ENCODE measurements around the gene CACHD1.

DNA sequence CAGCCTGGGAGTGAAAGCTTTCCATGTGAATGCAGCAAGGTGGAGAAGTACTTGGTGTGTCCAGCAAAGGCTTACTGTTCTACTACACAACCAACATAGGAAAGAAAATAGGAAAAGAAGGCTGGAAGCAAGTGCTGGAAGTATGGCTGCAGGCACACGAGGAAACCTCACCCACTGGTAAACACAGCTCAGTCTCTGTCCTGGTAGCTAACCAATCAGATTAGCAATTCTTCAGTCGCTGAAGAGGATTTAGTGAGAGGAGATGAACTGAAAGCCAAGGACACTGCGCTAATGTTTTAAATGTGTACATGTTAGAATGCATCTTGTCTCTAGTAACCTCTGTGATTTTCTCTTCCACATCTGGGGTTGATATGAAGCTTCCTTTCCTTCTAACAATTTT is 36.2 kb upstream of the CACHD1 start:
- TF ChIP-seq EP300 (IDR thresholded peaks at IDR 0.05; ENCODE audit: borderline replicate concordance in 1 of 2, low read depth in 1 of 2, low read length in 1 of 2) (no peak), FOXM1 (IDR thresholded peaks at IDR 0.05; ENCODE audit: low read depth) (no peak), GABPA (IDR thresholded peaks at IDR 0.05; ENCODE audit: low read depth) (no peak), TAF1 (IDR thresholded peaks at IDR 0.05; ENCODE audit: borderline replicate concordance, low read depth, low read length) (no peak), MEF2A (IDR thresholded peaks at IDR 0.05; ENCODE audit: borderline replicate concordance, low read depth) (no peak), RCOR1 (IDR thresholded peaks at IDR 0.05; ENCODE audit: low read length) (no peak), TCF12 (IDR thresholded peaks at IDR 0.05) (no peak), SMC3 (IDR thresholded peaks at IDR 0.05; ENCODE audit: low read depth, low read length) (no peak), RAD21 (IDR thresholded peaks at IDR 0.05; ENCODE audit: low read length) (no peak), NFIC (IDR thresholded peaks at IDR 0.05; ENCODE audit: borderline replicate concordance) (no peak)
- TF ChIP-seq, protein P1, sequence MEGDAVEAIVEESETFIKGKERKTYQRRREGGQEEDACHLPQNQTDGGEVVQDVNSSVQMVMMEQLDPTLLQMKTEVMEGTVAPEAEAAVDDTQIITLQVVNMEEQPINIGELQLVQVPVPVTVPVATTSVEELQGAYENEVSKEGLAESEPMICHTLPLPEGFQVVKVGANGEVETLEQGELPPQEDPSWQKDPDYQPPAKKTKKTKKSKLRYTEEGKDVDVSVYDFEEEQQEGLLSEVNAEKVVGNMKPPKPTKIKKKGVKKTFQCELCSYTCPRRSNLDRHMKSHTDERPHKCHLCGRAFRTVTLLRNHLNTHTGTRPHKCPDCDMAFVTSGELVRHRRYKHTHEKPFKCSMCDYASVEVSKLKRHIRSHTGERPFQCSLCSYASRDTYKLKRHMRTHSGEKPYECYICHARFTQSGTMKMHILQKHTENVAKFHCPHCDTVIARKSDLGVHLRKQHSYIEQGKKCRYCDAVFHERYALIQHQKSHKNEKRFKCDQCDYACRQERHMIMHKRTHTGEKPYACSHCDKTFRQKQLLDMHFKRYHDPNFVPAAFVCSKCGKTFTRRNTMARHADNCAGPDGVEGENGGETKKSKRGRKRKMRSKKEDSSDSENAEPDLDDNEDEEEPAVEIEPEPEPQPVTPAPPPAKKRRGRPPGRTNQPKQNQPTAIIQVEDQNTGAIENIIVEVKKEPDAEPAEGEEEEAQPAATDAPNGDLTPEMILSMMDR (IDR thresholded peaks at IDR 0.05) = no peak
- TF ChIP-seq, protein P2, sequence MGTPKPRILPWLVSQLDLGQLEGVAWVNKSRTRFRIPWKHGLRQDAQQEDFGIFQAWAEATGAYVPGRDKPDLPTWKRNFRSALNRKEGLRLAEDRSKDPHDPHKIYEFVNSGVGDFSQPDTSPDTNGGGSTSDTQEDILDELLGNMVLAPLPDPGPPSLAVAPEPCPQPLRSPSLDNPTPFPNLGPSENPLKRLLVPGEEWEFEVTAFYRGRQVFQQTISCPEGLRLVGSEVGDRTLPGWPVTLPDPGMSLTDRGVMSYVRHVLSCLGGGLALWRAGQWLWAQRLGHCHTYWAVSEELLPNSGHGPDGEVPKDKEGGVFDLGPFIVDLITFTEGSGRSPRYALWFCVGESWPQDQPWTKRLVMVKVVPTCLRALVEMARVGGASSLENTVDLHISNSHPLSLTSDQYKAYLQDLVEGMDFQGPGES (IDR thresholded peaks at IDR 0.05; ENCODE audit: low read depth, low read length) = no peak
- TF ChIP-seq, protein P3, sequence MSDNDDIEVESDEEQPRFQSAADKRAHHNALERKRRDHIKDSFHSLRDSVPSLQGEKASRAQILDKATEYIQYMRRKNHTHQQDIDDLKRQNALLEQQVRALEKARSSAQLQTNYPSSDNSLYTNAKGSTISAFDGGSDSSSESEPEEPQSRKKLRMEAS (IDR thresholded peaks at IDR 0.05; ENCODE audit: low read depth) = no peak
